GM21619 (cell line): ENCODE results near the gene NOL3.

Experiments used
- ATAC-seq: cut with Tn5 transposase; IDR thresholded peaks from one replicate; pipeline ENCODE4 v1.9.1; 2021; ENCODE audit not compliant: unreplicated experiment

The NOL3 gene

DNA sequence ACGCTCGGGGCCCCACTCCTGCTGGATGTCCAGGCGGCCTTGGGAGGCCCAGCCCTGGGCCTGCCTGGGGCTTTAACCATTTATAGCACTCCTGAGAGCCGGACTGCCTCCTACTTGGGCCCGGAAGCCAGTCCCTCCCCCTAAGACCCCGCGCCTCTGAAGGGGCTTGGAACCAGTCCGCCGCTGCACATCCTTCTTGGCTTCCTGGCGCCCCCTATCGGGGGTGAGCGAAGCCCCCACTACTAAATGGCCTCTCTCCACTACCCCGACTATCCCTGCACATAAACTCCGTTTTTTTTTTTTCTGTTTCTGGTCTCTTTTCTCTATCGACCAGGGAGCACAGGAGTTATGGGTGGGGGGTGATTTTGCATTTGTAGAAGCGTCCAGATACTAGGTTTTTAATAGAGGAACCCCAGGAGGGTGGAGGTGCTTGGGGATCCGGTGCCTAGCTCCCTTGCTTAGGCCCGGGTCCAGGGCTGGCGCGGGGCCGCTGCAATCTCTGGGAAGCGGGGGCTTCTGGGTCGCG is 633 bp upstream of the NOL3 start:
- ATAC-seq: no peak

DNA sequence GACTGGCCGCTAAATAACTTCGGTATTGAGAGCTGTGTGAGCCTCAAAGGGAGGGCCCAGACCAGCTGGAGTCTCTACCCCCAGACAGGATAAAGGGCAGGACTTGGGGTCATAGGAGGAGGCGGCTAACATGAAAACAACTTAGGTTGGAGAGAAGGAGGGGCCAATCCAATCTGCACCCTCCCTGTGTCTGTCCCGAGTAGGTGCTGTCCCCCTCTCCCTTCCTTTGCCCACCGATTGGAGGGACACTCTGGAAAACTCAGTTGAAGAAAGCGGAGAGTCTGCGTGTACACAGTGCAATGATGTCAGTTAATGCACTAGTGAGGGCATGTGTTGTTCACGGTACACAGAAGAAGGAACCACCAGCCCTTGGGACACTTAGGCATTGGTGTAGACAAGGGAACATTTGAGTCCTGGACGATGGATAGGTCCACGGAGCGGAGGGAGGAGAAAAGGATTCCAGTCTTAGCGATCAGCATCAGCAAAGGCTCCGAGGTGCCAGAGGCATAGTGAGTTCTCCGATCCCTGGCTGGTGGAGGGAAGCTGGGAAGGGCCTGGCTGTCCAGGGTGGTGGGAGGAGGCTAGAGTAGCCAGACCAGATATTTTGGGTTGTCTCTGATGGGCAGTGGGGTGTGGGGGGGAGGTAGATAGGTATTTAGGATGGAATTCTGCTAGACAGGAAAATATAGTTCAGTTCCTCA is 761 bp downstream of the NOL3 start:
- ATAC-seq: peak; percentile 2

DNA sequence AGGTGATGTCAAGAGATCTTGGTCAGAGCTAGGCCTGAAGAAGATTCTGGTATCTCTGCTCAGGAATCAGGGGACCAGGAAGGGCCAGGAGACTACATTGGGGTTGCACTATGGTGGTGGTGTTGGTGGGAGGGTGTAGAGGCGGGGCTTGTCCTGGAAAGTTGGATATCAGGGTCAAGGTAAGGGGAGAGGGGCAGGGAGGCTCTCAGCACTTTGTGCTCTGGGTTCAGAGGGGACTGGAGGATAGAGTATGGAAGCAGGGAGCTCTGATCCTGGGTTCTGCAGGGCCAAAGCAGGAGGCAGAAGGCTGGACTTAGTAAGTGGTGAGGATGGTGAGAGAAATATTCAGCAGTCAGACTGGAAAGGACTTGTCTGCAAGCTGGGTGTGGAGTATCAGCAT is 3.0 kb downstream of the NOL3 start:
- no peak for ATAC-seq

DNA sequence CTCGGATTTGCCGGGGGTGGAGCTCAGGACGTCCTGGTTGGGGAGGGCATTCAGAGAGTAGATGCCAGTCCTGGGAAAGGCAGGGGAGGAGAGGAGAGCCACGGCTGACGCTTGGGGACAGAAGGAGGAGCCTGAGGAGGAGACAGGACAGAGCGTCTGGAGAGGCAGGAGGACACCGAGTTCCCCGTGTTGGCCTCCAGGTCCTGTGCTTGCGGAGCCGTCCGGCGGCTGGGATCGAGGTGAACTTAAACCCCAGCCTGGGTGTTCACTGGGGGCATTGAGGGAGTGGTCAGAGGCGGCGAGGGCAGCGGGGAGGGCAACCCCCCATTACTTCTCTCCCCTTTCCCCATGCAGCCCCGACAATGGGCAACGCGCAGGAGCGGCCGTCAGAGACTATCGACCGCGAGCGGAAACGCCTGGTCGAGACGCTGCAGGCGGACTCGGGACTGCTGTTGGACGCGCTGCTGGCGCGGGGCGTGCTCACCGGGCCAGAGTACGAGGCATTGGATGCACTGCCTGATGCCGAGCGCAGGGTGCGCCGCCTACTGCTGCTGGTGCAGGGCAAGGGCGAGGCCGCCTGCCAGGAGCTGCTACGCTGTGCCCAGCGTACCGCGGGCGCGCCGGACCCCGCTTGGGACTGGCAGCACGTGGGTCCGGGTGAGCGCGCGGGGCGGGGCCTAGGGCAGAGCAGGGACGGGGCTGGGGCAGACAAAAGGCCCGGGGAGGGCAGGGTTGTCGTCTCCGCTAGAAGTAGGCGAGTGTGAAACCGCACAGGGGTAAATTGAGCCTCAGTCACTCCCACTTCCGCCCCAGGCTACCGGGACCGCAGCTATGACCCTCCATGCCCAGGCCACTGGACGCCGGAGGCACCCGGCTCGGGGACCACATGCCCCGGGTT is 3.7 kb downstream of the NOL3 start:
- ATAC-seq: peak; percentile 35

DNA sequence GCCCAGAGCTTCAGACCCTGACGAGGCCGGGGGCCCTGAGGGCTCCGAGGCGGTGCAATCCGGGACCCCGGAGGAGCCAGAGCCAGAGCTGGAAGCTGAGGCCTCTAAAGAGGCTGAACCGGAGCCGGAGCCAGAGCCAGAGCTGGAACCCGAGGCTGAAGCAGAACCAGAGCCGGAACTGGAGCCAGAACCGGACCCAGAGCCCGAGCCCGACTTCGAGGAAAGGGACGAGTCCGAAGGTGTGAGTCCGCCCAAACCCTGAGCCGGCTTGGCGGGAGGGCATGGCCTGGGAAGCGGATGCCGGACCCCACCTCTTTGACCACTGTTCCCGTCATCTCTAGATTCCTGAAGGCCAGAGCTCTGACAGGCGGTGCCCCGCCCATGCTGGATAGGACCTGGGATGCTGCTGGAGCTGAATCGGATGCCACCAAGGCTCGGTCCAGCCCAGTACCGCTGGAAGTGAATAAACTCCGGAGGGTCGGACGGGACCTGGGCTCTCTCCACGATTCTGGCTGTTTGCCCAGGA is 4.4 kb downstream of the NOL3 start:
- ATAC-seq: no peak

DNA sequence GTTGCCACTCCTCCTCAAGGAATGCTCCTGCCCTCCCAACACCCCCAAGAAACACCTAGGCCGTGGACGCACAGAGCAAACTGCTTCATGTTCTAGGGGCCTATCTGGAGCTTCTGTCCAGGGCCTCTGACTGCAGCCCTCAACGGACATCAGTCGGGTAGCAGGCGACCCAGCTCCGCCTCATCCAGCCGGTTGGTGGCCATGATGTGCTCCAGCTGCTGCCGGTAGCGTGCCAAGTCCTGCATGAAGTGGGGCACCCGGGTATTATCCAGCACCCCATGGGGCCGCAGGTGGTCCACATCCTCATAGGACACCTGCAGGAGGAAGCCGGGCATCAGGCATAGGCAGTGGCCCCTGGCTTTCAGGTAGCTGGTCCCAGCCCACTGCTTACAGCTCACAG is 6.3 kb downstream of the NOL3 start:
- ATAC-seq: no peak

DNA sequence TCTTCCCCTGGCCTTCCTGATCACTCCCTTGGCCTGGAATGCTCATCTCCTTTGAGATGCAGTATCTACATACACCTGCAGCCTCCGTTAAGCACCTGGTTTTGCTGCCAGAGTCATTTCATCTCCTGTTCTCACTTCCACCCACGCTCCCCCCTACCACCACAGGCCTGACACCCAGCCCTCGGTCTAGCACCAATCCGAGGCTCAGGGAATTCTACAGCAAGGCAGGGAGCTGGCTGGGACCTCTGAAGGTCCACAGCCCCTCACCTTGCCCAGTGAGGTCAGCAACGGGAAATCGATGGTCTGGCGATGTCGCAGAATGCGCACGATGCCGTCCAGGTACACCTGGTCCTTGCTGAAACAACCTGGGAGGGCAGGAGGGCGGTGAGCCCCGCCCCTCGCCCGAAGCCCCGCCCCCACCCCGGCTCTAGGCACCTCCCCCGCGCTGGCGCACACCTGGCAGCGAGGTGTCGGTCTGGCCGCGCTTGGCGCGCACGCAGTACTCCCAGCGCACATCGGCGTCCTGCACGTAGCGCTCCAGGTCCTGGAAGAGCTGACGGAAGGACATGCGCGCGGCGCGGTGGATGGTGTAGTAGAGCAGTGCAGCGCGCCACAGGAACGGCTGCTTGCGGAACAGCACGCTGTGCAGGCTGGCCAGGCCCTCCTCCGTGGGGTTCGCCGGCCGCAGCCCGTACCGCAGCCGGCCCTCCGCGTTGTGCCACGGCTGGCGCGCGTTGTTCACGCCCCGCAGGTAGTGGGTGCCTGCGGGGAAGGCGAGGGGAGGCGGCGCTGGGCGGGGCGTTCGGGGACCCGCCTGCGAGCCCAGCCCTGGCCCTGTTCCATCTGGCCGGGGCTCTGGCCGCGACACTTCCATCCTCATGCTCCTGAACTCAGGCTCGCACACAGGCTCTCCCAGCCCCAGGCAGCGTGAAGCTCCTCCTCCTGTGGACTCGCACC is 7.7 kb downstream of the NOL3 start:
- ATAC-seq: no peak

DNA sequence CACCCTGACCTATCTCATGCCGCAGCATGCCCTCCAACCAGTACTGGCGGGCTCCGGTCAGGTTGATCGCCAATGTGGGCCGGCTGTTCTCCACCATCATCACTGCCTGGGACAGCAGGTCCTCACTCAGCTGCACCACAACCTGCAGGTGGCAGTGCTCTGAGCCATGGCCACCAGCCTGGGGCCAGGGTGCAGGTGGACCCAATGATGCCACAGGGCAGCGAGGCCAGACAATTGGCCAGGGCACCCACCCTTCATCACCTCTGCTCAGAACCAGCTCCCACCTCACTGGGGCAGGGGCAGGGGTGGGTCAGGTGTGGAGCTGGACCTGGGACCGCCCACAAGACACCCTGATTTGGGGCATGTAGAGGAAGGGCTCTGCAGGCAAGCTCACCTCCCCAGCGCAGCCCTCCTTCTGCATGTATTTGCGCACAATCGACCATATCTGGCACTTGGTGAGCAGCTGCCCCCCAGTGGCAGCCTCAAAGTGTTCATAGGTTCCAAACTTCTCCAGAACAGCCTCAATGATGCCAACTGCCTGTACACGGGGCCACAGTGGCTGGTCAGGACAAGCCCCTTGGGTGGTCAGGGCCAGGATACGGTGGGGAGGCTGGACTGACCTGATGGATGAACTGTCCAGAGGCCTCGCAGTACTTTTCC is 9.2 kb downstream of the NOL3 start:
- ATAC-seq: no peak

DNA sequence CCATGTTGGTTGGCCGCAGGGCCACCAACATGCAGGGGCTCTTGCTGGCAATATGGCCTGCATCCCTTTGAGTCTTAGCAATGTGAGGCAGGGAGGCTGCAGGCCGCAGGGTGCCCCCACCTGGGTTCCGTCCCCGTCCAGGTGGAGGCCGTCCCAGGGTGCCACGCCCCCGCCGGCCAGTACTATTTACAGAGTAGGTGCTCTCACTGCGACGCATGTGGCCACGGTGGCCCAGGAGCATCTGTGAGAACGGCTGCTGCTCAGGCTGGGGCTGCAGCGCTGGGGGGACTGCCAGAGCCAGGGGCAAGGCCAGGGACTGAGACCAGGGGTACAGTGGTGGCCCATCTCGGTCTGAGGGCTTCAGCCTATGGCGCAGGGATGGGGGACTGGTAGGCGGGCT is 9.8 kb downstream of the NOL3 start:
- no peak for ATAC-seq

DNA sequence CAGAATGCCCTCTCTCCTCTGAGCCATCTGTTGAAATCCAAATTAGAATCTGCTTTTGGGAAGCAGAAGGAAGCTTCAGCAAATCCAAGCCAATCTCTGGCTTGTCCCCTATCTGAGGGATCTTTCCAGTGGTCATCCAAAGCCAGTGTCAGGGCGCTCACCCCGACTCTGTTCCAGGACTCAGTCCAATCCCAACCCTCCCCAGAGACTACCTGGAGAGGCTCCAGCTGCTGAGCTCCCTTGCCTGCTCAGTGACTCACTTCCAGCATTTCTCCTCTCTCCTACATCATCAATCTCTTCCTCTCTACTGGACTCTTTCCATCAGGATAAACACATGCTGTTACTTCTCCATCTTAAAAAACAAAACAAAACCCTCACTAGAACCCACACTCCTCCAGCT is 11.0 kb downstream of the NOL3 start:
- ATAC-seq: no peak

DNA sequence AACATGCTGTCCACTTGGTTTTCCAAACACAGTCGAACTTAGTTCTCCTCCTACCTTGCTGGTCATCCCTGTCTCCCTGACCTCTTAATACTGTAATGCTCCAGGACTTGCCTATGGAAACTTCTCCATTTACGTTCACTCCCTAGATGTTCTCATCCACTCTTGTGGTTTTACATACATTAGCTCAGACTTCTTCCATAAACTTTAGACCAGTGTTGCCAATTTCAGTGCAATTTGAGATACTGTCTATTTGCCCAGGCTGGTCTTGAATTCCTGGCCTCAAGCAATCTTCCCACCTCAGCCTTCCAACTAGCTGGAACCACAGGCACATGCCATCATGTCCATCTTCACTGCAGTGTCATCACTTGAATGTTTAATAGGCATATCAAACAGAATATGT is 11.9 kb downstream of the NOL3 start:
- ATAC-seq: no peak

DNA sequence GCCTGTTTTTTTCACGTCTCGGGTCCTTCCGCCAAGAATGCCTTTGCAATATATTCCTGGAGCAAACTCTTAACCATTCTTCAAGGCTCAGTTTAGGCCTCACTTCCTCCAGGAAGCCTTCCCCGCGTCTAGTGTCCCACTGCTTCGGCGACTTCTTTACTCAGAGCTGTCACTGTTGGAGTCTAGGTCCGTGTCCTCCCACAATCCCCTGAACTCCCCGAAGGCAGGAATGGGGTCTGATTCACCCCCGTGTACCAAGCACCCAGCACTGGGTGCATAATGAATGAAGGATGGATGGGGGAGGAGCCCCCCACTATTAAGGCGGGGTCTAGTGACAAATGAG is 12.9 kb downstream of the NOL3 start:
- no peak for ATAC-seq

DNA sequence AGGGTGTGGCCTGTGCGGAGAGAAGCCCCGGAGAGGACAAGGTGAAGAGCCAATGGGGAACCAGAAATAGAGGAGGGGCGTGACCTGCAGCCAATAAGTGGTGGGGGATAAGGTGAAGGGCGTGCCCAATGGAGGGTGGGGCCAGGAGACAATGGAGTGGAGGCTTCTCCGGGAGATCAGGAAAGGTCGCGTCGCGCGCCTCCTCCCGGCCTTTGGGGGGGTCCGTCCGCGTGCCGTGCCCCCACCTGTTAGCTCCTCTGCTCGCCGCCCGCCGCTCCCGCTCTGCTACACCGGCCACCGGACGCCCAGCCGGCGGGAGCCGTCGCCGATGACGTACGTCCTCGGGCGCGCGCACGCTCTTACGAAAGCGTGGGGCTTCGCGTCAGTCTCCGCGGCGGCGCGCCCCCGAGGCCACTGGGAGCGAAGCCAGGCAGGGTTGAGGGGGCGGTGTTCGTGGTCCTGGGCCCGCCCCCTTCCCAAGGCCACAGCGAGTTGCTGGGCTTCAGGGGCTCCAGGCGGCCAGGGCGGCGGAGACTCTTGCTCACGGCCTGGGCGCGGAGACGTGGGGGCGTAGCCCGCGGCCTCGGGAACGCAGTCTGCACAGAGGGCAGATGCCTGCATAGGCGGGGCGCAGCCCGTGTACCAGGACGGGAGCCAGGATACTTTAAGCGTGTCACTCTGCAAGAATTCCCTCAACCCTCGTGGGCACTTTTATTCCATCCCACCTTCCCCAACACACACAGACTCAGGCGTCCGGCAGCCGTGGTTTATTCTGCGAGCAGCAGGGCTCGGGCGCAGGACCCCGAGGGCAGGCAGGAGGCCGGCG is 13.5 kb downstream of the NOL3 start, which contains the start of gene MATCAP1:
TSS of gene MATCAP1 (minus strand) at position 337 of the 826 bp plus-strand sequence. CDS start 3,353 bp downstream, outside the sequence.
- peak; percentile 88 for ATAC-seq

DNA sequence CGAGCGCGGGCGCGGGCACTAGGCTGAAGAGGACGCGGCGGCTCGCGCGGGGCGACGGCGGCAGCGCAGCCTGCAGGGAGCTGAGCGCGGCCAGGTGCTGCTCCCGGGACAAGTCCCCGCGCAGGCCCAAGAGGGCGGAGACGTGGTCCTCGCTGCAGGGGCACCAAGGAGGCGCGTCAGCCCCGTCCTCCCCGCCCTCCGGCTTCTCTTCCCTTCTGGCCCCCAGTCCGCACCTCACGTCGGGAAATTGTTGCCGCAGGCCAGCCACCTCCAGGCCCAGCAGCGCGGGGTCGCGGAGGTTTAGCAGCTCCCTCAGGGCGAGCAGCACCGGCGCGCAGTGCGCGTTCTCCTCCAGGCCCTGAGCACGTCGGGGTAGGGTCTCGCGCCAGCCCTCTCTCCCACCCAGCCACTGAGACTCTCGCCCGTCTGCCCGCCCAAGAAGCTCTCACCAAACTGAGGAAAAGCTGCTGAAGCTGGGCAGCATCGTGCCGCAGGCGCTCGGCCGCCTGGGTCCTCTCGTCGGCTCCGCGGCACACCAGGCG is 14.2 kb downstream of the NOL3 start:
- peak; percentile 1 for ATAC-seq

DNA sequence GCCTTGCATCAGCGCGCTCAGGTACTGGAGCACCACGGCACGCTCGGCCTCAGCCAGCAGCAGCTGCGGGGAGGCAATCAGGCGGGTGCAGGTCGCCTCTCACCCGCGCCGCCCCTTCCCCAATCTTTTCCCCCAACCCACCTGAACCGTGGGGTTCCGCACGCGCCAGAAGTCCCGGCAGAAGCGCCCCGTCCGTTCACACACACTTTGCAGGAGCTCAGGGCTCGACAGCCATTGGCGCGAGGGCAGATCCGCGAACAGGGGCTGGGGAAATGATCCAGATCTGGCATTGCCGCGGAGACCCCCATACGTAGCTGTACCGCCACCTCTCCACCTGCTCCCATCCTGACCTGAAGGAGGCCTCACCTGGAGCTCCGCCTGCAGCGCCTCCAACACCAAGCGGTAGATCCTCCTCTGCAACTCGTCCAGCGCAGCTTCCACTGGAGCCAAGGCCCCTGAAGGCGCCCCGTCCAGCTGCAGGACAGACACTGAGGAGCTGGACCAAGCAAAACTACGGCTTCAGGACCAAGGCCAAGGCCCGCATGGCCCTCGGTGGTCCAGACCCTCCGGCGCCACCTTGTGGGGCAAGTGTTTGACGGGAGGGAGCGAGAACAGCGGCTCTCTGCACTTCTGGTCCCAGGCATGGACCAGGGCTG is 14.8 kb downstream of the NOL3 start:
- no peak for ATAC-seq

DNA sequence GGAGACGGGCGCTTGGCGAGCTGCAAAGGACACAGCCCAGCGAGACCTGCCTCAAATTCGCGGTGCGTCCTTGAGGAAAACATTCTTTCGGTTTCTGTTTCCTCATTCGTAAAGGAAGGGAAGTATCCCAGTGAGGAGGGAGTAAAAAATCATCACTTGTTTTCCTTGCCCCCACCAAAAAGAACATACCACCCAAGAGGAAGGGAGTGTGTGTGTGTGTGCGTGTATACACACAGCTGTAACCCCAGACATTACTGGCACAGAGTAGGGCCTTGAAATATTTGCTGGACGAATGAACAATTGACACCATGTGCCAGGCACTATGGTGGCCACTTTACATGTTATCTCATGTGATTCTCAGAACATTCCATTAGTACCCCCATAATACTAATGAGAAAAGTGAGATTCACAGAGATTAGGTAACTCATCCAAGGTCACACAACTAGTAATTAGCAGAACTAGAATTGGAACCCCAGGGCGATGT is 15.4 kb downstream of the NOL3 start:
- ATAC-seq: no peak

DNA sequence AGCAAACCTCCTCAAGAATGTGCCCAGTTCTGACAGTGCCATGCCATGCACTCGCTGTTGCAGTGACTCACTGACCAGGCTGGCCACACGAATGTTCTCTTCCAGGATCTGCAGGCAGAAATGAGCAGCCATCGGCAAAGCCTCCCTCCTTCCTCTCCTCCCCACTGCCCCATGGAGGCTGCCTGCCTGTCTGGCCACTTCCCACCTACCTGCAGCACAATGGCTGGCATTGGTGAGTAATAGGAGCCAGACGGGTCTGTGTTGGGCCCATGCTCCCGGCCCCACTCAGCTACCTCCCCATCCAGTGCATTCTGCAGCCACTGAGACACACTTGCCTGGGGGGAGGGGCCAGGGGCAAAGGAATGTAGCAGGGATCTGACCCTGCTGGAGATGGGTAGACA is 16.2 kb downstream of the NOL3 start:
- ATAC-seq: no peak

DNA sequence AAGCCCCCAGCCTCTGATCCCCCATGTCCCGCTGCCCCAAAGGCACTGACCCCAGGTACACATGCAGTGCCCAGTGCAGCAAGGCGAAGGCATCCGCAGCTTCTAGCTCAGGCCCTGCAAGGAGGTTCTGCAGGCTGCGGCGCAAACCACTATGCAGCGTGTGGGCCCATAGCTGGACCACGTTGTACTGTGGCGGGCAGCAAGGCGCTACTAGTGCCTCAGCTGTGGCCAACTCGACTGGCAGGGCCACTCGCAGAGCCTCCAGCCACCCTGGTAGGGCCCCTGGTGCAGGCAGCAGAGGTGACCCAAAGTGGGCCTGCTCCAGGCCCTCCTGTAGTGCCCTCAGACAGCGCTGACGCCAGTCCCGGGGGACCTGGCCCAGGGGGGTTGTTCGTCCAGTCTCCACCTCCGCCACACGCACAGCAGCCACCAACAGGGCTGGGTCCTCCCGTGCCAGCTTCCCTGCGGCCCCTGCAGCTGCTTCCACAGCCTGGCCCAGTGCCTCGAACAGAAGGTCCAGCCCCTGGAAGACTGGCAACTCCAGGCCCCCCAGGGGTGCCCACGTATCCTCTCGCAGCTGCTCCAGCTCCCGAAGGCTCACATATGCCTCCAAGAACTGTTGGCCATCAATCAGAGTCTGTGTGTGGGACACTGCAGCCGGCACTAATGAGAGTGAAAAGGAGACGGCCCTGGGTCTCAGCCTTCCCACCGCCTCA is 17.0 kb downstream of the NOL3 start:
- no peak for ATAC-seq
